IPS-20b (cell line): Measurements from ENCODE around the gene KRTAP12-4.

Experiments used
- H3K27ac ChIP-seq: one replicate; pipeline ENCODE4 v1.5.1; 2013; ENCODE audit warnings: low read length
- H3K27me3 ChIP-seq: 2 replicates; pipeline ENCODE4 v1.6.1; 2013; ENCODE audit warnings: mild to moderate bottlenecking, low read length, inconsistent platforms; ENCODE audit not compliant: insufficient read depth
- H3K36me3 ChIP-seq: 2 replicates; pipeline ENCODE4 v1.6.1; 2013; ENCODE audit warnings: low read depth, mild to moderate bottlenecking, inconsistent platforms, low read length, moderate library complexity; ENCODE audit not compliant: insufficient read depth
- H3K4me1 ChIP-seq: 2 replicates; pipeline ENCODE4 v1.6.1; 2013; ENCODE audit warnings: mild to moderate bottlenecking, control low read depth, inconsistent platforms, low read length, moderate library complexity; ENCODE audit not compliant: insufficient read depth
- H3K4me3 ChIP-seq: 2 replicates; pipeline ENCODE4 v1.5.1; 2013; ENCODE audit warnings: mild to moderate bottlenecking, low read length, inconsistent platforms
- H3K9ac ChIP-seq: 2 replicates; pipeline ENCODE4 v1.6.1; 2013; ENCODE audit warnings: low read depth, mild to moderate bottlenecking, inconsistent platforms, low read length, moderate library complexity
- H3K9me3 ChIP-seq: 2 replicates; pipeline ENCODE4 v1.6.1; 2013; ENCODE audit warnings: mild to moderate bottlenecking, low read depth, low read length, inconsistent platforms; ENCODE audit not compliant: insufficient read depth

Gene KRTAP12-4

DNA sequence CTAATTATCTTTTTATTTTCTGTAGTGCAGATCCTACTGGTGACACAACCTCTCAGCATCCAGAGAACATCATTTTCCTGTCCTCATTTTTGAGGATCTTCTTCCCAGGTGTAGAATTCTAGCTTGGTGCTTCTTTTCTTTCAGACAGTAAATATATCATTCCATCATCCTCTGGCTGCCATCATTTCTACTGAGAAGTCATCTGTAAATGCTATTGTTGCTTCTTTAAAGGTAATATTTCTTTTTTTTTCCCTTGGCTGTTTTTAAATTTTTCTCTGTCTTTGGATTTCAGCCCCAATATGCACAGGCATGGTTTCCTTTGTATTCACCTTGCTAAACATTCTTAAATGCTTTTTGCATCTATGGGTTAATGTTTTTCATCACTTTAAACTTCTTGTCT lies 30.9 kb downstream of the KRTAP12-4 start:
- no peak overlapping the region for H3K4me3 ChIP-seq
- peaks cover 51% of the 10 kb centered on the region for H3K9me3 ChIP-seq
- no peaks in the 10 kb centered on the region for H3K27me3 ChIP-seq
- H3K4me1 ChIP-seq, result no peaks in the 10 kb centered on the region
- no peaks in the 10 kb centered on the region for H3K36me3 ChIP-seq
- no peak overlapping the region for H3K9ac ChIP-seq
- no peak overlapping the region for H3K27ac ChIP-seq

DNA sequence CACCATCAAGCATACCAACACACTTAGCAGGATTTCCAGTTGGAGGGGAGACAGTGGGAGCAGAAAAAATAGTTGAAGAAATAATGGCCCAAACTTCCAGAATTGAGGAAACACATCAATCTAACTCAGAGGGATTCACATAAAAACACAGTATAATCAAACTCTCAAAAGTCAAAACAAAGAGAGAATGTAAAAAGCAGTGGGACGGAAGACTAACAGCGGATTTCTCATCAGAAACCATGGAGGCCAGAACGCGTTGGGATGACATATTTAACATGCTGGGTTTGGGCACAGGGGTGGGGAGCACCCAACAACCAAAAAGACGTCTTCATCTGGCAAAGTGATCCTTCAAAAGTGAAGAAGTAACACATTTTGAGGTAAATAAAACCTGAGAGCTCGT lies 34.6 kb downstream of the KRTAP12-4 start:
- Histone ChIP-seq H3K9me3 (peaks cover 49% of the 10 kb centered on the region), H3K9ac (no peak overlapping the region), H3K36me3 (no peaks in the 10 kb centered on the region), H3K4me3 (no peak overlapping the region), H3K27ac (no peak overlapping the region), H3K27me3 (no peaks in the 10 kb centered on the region), H3K4me1 (no peaks in the 10 kb centered on the region)

DNA sequence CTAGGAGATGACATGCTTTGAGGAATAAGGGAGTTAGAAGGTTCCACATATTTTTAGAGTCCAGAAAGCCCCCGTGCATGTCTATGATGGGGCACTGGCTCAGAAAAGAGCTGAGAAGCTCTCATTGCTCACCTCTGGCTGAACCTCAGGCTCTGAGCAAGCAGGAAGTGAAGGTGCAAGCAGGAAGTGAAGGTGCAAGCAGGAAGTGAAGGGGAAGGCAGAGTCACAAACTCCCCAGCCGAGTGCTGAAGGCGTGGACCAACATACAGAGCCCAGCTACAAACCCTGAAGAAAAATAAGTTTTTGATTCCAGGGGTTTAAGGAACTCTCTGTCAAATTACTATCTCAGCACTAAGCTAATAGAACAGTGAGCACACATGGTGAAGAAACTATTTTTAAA lies 35.5 kb downstream of the KRTAP12-4 start:
- no peak overlapping the region for H3K27ac ChIP-seq
- H3K4me1 ChIP-seq, result no peaks in the 10 kb centered on the region
- no peaks in the 10 kb centered on the region for H3K36me3 ChIP-seq
- H3K9me3 ChIP-seq, result peaks cover 40% of the 10 kb centered on the region
- H3K9ac ChIP-seq, result no peak overlapping the region
- H3K4me3 ChIP-seq, result no peak overlapping the region
- no peaks in the 10 kb centered on the region for H3K27me3 ChIP-seq

DNA sequence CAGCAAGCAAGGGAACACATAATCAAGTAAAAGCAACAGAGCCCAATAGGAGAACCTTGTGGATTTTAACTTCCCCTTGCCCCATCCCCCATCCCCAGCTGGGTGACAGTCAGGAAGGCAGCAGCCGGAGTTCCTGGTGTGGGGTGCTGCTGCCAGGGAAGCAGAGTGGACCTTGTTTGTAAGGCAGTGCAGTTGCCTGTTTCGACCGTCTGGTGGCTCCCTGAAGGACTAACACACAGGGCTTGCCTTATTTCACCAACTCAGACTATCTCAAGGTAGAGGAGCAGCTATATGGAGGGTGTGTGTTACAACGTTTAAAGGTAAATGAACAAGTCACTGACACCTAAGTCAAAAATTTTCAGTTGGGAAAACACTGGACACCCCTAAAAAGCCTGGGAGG lies 36.0 kb downstream of the KRTAP12-4 start:
- Histone ChIP-seq H3K27me3 (no peaks in the 10 kb centered on the region), H3K27ac (no peak overlapping the region), H3K9me3 (peaks cover 36% of the 10 kb centered on the region), H3K4me1 (no peaks in the 10 kb centered on the region), H3K9ac (no peak overlapping the region), H3K4me3 (no peak overlapping the region), H3K36me3 (no peaks in the 10 kb centered on the region)

DNA sequence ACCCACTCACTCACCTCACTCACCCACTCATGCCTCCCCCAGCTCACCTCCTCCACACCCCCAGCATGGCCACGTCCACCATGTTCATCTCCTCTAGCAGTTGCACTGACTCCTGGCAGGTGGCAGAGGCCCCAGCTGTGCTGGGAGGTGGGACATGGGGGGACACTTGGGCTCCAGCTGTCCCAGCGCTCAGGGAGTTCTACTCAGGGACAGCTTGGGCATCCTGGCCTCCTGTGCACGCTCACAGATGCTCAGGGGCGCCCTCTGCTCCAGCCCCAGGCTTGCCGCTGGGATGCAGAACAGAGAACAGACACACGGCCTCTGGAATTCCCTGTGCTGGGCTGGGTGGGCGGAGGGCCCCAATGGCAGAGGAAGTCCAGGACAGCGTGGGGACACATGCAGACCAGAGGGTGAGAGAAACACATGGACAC lies 37.4 kb downstream of the KRTAP12-4 start:
- H3K36me3 ChIP-seq, result no peaks in the 10 kb centered on the region
- no peaks in the 10 kb centered on the region for H3K4me1 ChIP-seq
- H3K9me3 ChIP-seq, result peaks cover 23% of the 10 kb centered on the region
- H3K27ac ChIP-seq, result no peak overlapping the region
- H3K9ac ChIP-seq, result no peak overlapping the region
- no peaks in the 10 kb centered on the region for H3K27me3 ChIP-seq
- no peak overlapping the region for H3K4me3 ChIP-seq

DNA sequence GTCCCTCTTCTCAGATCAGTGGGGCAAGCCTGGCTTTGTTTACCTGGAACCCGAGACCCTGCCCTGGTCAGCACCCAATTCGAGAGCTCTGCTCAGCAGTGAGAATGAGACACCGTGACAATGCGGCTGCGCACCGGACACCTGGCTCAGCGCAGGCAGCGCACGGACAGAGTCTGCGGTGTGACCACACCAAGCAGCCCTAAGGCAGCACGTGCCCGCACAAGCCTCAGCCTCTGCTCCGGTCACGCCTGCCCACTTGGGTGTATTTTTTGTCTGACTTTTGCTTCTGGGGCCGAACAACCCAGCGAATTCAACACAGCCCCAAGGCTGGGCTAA lies 37.9 kb downstream of the KRTAP12-4 start:
- no peaks in the 10 kb centered on the region for H3K27me3 ChIP-seq
- H3K9me3 ChIP-seq, result peaks cover 26% of the 10 kb centered on the region
- no peak overlapping the region for H3K9ac ChIP-seq
- H3K27ac ChIP-seq, result no peak overlapping the region
- no peaks in the 10 kb centered on the region for H3K4me1 ChIP-seq
- H3K36me3 ChIP-seq, result no peaks in the 10 kb centered on the region
- no peak overlapping the region for H3K4me3 ChIP-seq

DNA sequence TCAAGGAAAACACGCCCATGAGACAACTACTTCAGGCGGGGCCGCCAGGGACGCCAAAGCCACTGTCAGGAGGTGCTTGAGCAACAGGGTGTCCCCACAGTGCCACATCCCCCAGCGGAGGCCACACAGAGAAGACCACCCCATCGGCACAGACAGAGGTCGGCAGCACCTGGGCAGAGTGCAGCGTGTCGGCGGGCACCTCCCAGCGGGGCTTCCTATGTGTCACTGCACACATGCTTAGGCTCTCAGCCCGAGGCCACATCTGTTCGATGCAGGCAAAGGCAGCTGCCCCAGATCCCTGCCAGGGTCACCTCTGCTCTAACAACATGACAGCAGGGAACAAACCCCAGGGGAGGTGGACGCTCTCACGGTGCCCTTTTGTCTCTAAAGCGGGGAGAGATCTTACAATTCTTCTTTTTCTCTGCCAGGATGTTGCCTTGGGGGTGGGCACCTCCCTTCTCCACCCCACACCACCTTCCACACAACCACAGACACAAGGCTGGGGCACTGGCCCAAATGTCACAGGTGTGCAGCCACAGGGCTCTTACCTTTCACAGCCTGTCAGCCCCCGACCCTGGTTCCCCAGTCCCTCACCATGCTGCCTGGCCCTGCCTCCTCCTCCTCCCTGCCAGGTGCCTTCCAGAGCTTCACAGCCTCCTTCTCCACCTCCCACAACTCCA lies 38.4 kb downstream of the KRTAP12-4 start:
- H3K27me3 ChIP-seq, result no peaks in the 10 kb centered on the region
- no peak overlapping the region for H3K4me3 ChIP-seq
- no peak overlapping the region for H3K27ac ChIP-seq
- H3K36me3 ChIP-seq, result no peaks in the 10 kb centered on the region
- H3K4me1 ChIP-seq, result no peaks in the 10 kb centered on the region
- no peak overlapping the region for H3K9ac ChIP-seq
- H3K9me3 ChIP-seq, result peaks cover 29% of the 10 kb centered on the region

DNA sequence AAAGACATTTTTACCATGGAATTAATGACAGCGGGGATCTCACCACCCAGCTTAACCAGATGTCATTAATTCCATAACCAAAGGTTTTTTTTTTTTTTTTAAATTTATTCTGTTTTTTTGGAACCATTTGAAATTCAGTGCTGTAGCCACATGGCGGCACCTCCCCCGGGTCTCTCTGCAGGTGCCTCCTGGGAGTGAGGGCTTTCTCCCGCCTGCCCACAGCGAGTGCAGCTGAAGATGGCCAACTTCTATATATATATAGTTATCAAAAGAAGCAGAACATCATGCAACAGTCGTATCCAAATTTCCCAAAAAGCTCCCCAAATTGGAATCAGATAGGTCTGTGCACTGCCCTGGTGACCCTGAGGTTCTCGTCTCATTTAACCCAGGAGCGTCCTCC lies 39.0 kb downstream of the KRTAP12-4 start:
- H3K9me3 ChIP-seq, result peaks cover 26% of the 10 kb centered on the region

DNA sequence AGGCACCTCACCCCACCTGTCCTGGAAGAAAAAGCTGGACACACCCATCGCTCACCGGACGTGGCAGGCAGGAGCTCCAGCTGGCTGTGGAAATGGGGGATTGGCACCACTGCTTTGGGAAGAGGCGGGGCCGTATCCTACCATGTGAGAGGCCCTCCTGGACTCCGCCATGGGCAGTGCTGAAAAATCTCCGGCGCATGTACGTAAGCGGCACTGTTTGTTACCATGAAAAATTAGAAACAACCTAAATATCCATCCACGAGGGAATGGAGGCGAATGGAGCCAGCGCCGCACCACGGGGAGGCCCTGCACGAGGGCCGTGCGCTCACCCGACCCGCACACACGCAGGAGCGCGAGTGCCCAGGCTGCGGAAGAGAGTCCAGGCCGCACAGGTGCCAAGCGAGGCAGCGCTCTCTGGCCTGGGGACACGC lies 39.5 kb downstream of the KRTAP12-4 start:
- Histone ChIP-seq H3K9me3 (peaks cover 24% of the 10 kb centered on the region), H3K4me3 (no peak overlapping the region), H3K36me3 (no peaks in the 10 kb centered on the region), H3K27ac (no peak overlapping the region), H3K27me3 (no peaks in the 10 kb centered on the region), H3K4me1 (no peaks in the 10 kb centered on the region), H3K9ac (no peak overlapping the region)

More for the DNA sequence above, 39.0 kb downstream of the KRTAP12-4 start:
- Histone ChIP-seq H3K36me3 (no peaks in the 10 kb centered on the region), H3K4me1 (no peaks in the 10 kb centered on the region), H3K27me3 (no peaks in the 10 kb centered on the region), H3K27ac (no peak overlapping the region), H3K4me3 (no peak overlapping the region), H3K9ac (no peak overlapping the region)

DNA sequence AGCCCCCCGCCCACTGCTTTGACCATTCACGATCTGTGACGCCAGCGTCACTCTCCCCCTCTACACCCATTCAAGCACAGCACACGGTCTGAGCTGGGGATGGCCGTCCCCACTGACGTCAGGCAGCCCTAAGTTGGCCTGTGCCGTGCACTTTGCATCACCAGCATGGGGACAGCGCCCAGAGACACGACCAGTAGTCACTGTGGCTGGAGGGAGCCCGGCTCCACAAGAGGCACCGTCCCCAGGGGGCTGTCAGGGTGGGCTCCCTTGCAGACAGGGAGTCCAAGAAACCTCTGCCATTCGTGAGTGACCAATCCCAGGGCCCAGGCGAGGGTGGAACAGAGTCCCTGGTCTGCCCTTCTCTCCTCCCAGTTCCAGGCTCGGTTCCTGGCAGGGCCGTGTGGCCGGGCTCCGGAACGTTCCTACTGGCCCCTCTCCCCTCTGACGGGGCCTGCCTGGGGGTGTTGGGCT lies 40.3 kb downstream of the KRTAP12-4 start:
- Histone ChIP-seq H3K9me3 (peaks cover 20% of the 10 kb centered on the region), H3K36me3 (no peaks in the 10 kb centered on the region), H3K4me1 (no peaks in the 10 kb centered on the region)

DNA sequence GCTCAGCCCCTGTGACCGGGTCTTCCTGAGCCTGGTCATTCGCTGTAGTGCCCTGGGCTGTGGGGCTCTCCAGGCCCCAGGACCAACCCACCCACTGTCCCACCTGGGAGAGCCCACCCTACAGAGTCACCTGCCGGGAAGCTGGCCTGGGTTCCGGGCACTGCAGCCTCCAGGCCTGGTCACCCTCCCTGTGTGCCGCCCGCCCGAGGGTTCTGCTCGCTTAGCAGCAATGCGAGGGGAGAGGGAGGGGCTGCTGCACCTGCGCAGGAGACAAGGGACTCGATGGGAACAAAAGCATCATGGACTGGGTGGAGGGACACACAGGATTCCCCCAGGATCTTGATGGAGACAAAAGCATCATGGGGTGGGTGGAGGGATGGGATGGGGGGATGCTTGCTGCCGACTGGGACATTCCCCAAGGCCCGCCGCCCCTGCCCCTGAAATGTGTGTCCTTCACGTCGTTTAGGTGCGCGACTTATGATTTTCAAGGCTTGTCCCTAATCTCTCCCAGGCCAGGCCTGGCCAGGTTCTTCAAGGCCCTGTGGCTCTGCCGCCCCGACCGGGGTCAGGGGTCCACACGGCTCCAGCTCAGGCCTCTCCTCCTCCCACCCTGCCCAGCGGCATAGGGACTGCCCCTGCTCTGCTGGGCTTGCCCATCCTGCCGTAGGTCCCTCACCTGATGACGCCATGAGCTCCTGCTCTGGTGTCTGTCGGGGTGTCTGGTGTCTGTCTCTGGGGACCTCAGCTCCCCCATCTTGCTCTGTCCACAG lies 40.9 kb downstream of the KRTAP12-4 start:
- no peaks in the 10 kb centered on the region for H3K36me3 ChIP-seq
- H3K4me3 ChIP-seq, result no peak overlapping the region
- H3K9ac ChIP-seq, result no peak overlapping the region
- H3K27ac ChIP-seq, result no peak overlapping the region
- H3K27me3 ChIP-seq, result no peaks in the 10 kb centered on the region
- H3K4me1 ChIP-seq, result no peaks in the 10 kb centered on the region
- peaks cover 18% of the 10 kb centered on the region for H3K9me3 ChIP-seq

More for the DNA sequence above, 40.3 kb downstream of the KRTAP12-4 start:
- no peak overlapping the region for H3K4me3 ChIP-seq
- no peak overlapping the region for H3K27ac ChIP-seq
- no peaks in the 10 kb centered on the region for H3K27me3 ChIP-seq
- H3K9ac ChIP-seq, result no peak overlapping the region

DNA sequence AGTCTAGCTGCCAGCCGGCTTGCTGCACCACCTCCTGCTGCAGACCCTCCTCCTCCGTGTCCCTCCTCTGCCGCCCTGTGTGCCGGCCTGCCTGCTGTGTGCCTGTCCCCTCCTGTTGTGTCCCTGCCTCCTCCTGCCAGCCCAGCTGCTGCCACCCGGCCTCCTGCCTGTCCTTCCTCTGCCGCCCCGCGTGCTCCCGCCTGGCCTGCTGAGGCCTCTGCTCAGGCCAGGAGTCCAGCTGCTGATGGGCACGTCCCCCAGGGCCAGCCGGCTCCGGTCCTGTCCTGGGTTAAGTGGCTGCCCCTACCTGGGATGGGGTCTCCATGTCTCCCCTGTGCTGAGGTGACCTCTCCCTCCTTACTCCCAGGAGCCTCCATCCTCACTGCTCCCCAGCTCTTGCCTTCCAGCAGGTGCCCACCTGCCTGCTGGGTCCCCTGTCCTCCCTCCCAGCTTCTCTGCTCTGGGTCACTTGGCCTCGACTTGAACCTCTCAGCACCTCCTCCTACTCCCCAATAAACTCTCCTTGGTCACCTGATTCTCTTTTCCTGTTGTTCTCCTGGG lies 41.7 kb downstream of the KRTAP12-4 start:
- Histone ChIP-seq H3K27me3 (no peaks in the 10 kb centered on the region), H3K36me3 (no peaks in the 10 kb centered on the region), H3K4me3 (no peak overlapping the region), H3K9ac (no peak overlapping the region), H3K9me3 (peaks cover 18% of the 10 kb centered on the region), H3K27ac (no peak overlapping the region), H3K4me1 (no peaks in the 10 kb centered on the region)
